GM21447 (cell line): Measurements from ENCODE around the gene DIAPH3.
"Not testable (repeated sequence)": the region's sequence is repeated elsewhere in the genome, so short reads cannot be mapped to it uniquely, and the experiment has no call there.

Experiments used
- ATAC-seq: cut with Tn5 transposase; IDR thresholded peaks from one replicate; pipeline ENCODE4 v1.9.1; 2021; ENCODE audit not compliant: unreplicated experiment

Gene DIAPH3

GRCh38 chr13:60163478-60164233 is at the start of gene DIAPH3:
TSS of gene DIAPH3 (minus strand) at chr13:60163928. CDS start at chr13:60163766, 162 bp downstream.
- peak; percentile 98 for ATAC-seq

GRCh38 chr13:60213236-60213744 is 49.6 kb upstream of the DIAPH3 start:
- ATAC-seq, result no peak

- no peak for ATAC-seq
These were observed 47.8 kb upstream of the DIAPH3 start for GRCh38 chr13:60211548-60211947.

- no peak for ATAC-seq
These were observed 47.0 kb upstream of the DIAPH3 start for GRCh38 chr13:60210510-60211330.

- ATAC-seq, result not testable (repeated sequence)
These were observed 41.8 kb upstream of the DIAPH3 start for GRCh38 chr13:60205499-60205898.

GRCh38 chr13:60201286-60201685 is 37.6 kb upstream of the DIAPH3 start:
- no peak for ATAC-seq

- ATAC-seq, result not testable (repeated sequence)
These were observed 32.2 kb upstream of the DIAPH3 start for GRCh38 chr13:60195893-60196292.

GRCh38 chr13:60182907-60183306 is 19.2 kb upstream of the DIAPH3 start:
- no peak for ATAC-seq

GRCh38 chr13:60178327-60178726 is 14.6 kb upstream of the DIAPH3 start:
- ATAC-seq, result no peak

- ATAC-seq, result no peak
These were observed 11.8 kb upstream of the DIAPH3 start for GRCh38 chr13:60175571-60175970.

- no peak for ATAC-seq
These were observed 10.4 kb upstream of the DIAPH3 start for GRCh38 chr13:60174113-60174512.

GRCh38 chr13:60172111-60172510 is 8.4 kb upstream of the DIAPH3 start:
- ATAC-seq, result no peak

GRCh38 chr13:60170414-60170813 is 6.7 kb upstream of the DIAPH3 start:
- ATAC-seq, result no peak

- ATAC-seq, result no peak
These were observed 5.7 kb upstream of the DIAPH3 start for GRCh38 chr13:60169239-60170031.

GRCh38 chr13:60167121-60167520 is 3.4 kb upstream of the DIAPH3 start:
- ATAC-seq, result no peak

GRCh38 chr13:60165391-60166099 is 1.8 kb upstream of the DIAPH3 start:
- no peak for ATAC-seq

- ATAC-seq, result peak; percentile 24
These were observed 634 bp upstream of the DIAPH3 start for GRCh38 chr13:60164234-60164889.

- no peak for ATAC-seq
These were observed 1.6 kb downstream of the DIAPH3 start for GRCh38 chr13:60162096-60162495.

- peak; percentile 48 for ATAC-seq
These were observed 5.4 kb downstream of the DIAPH3 start for GRCh38 chr13:60158321-60158801.

GRCh38 chr13:60155978-60156377 is 7.8 kb downstream of the DIAPH3 start:
- ATAC-seq, result no peak
